Astrocyte of the cerebellum (primary cell): ENCODE data around the gene LIN37.

Experiments
- DNase-seq: peaks from one replicate; pipeline ENCODE4 v3.0.0-alpha.2; 2011; ENCODE audit warnings: low read depth
- H3K4me3 ChIP-seq: 2 replicates; pipeline ENCODE4 v1.5.1; 2011; ENCODE audit warnings: mild to moderate bottlenecking, low read depth, low read length, moderate library complexity
- CTCF ChIP-seq: IDR thresholded peaks from 2 replicates; pipeline ENCODE4 v1.5.1; 2012; ENCODE audit warnings: low read length, low read depth, moderate library complexity, mild to moderate bottlenecking; ENCODE audit errors: missing control alignments
- in situ Hi-C: cut with HindIII; loops from 2 replicates; pipeline ENCODE4 v1.10.0; 2017; ENCODE audit warnings: low sequenced_read_pairs

Gene LIN37

GRCh38 chr19:35715355-35715809, 33.0 kb upstream of the LIN37 start:
- DNase-seq: no peak
- TF ChIP-seq CTCF: no peak
- in situ Hi-C loops: no loop called here
- no peak overlapping the region for H3K4me3 ChIP-seq

DNA sequence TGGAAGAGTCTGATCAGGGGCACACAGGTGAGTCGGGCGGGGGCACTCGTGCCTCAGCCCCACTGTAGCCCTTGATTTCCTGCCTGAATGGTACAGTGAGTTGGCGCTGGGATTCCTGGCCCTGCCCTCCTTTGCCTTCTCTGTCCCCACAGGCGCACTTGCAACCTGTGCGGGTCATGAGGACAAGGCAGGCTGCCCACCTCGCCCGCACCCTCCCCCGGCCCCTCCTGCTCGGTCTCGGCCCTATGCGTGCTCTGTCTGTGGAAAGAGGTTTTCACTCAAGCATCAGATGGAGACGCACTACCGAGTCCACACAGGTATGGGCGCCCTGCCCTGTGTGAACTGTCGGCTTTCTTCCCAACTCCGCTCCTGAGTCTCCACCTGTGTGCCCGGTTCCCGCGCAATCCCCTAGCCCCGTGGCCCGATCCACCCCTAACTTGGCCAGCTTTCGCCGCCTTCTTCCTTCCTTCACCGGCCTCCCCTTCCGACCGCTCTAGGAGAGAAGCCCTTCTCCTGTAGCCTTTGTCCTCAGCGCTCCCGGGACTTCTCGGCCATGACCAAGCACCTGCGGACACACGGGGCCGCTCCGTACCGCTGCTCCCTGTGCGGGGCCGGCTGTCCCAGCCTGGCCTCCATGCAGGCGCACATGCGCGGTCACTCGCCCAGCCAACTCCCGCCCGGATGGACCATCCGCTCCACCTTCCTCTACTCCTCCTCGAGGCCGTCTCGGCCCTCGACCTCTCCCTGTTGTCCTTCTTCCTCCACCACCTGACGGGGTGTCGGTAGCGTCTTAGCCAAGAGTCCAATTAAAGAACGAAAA, 32.2 kb upstream of the LIN37 start:
- DNase-seq: peak; percentile 2
- H3K4me3 ChIP-seq: peak overlapping the region; percentile 70
- in situ Hi-C loops: no loop called here
- TF ChIP-seq CTCF: no peak

GRCh38 chr19:35716801-35717664, 31.3 kb upstream of the LIN37 start:
- peak overlapping the region; percentile 70 for H3K4me3 ChIP-seq
- peak; percentile 88 for TF ChIP-seq CTCF
- DNase-seq: peak; percentile 44
- in situ Hi-C loops: no loop called here

DNA sequence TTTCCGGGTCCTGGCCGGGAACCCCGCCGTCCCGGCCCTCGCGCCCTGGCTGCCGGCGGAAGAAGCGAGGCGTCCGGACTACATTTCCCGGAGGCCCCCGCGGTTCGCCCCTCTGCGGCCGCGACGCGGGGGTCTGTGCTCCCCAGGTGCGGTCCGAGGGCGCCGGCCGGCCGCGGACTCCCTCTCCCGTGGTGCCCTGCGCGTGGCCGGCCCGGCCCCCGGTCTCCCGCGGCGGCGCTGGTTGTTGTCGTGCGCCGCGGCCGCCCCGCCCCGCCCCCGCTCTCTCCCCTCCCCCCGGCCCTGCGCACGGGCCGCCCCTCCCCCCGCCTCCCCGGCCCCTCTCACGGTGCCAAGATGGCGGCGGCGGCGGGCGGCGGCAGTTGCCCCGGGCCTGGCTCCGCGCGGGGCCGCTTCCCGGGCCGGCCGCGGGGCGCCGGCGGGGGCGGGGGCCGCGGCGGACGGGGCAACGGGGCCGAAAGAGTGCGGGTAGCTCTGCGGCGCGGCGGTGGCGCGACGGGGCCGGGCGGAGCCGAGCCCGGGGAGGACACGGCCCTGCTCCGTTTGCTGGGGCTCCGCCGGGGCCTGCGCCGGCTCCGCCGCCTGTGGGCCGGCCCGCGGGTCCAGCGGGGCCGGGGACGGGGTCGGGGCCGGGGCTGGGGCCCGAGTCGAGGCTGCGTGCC, 30.6 kb upstream of the LIN37 start, which contains the start of gene KMT2B:
Gene KMT2B (plus strand): TSS at position 339 of the 680 bp plus-strand sequence. CDS start 16 bp downstream, at position 355.
- peak within 1 kb of the TSS; percentile 82 for H3K4me3 ChIP-seq
- in situ Hi-C loops: no loop called here
- peak; percentile 91 for DNase-seq
- TF ChIP-seq CTCF: no peak

DNA sequence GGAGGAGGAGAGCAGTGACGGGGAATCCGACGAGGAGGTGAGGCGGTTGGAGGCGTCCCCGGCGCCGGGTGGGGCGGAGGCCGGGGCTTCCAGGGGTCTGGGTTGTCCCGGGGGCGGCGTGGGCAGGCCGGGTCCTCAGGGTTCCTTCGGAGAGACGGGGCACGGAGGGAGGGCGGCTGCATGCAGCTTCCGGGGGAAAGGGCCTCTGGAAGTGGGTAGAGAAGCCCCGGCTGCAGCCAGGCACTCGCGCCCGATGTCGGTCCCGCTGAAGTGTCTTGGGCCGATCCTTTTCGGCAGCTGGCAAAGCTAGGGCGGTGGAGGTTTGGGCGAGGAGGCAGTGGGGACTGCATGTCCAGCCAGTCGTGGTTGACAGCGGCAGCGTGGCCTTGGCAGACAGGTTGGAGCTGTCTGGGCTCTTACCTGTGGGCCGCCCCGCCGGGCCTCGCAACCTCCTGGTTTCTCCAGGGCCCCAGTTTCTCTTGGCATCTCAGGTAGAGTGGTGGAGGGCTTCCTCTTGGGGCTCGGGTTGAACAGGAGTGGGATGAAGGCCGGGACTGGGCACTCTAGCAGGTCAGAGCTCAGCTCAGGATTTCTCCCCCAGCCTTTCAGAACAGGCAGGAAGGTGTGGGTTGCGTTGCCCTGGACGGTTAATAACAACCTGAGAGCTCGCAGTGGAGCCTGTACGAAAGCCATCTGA, 29.9 kb upstream of the LIN37 start:
- peak overlapping the region; percentile 82 for H3K4me3 ChIP-seq
- no peak for DNase-seq
- in situ Hi-C loops: no loop called here
- TF ChIP-seq CTCF: no peak
